ENCODE data around the gene VPS16. TPM values are rescaled to one million over a fixed set of nuclear protein-coding genes. Genes with fewer than 3 reads are reported as not detected.

VPS16 gene
- total RNA-seq (2014; rRNA removed; shearing (Covaris generic)), result 12.3 and 16.3 TPM in 2 replicates

DNA sequence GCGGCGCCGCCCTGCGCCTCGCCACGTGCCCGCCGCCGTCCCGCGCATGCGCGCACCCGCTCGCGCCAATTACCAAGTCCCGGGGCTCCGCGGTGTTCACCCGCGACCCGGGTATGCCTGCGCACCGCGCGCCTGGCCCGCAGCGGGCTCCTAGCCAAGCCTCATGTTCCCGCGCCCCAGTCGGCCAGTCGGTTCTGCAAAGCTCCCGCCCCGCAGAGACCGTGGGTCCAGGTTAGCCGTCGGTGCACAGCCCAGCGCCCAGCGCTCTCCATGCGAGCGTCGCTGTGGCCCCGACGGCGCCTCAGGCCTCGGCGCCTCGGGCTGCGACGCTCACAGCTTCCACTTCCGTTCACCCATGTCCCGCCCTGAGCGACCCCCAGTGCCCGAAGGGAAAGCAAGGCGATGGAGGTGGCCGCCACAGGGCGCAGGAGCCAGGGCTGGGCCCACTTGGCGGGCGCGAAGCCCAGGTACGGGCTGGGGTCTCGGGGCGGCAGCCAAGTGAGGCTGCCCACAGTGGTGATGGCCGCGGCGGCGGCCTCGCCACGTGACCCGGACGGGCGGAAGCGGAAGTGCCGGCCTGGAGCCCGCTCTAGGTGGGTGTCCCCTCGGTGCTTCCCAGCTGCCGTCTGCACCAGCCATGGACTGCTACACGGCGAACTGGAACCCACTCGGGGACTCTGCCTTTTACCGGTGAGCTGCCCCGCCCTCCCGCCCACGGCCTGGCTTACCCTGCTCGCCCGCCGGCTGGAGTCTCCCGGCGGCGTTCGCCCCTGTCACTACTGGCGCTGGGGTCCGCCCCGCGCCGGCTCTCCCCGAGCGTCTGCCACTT, at the start of gene VPS16, which contains the start of gene PCED1A:
Gene VPS16 (plus strand): TSS at position 608 of the 829 bp plus-strand sequence. CDS start 30 bp downstream, at position 638.
Gene PCED1A (minus strand): TSS at position 518 of the 829 bp plus-strand sequence. CDS start 743 bp downstream, outside the sequence.
- no peaks in the 10 kb centered on the region for H3K9me3 ChIP-seq (replicated peaks)
- peak; percentile 90 for DNase-seq
- H3K27ac ChIP-seq, result peak within 1 kb of the TSS; percentile 95
- no peaks in the 10 kb centered on the region for H3K27me3 ChIP-seq
- H3K4me3 ChIP-seq, result peak within 1 kb of the TSS; percentile 100
- no peaks in the 10 kb centered on the region for H3K36me3 ChIP-seq
- no peaks in the 10 kb centered on the region; the same call in 1 of the 2 replicates for H3K4me1 ChIP-seq

DNA sequence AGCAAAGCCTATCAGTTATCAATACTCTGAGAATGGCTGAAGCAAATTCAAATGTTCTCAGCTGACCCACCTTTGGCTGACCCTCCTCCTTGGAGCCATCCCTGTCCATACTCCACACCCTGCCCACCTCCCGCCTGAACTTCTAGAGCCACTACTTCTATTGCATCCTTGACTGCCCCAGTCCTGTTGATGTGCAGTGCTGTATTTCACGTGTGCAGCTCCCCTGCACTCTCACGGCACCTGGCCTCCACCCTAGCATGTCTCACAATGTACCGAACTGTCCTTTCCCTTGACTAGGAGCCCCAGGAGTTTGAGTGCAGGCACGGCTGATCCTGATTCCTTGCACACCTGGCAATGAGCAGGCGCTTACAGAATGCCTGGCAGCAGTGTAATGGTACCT, 47.1 kb upstream of the VPS16 start:
- H3K27ac ChIP-seq, result no peak overlapping the region
- no peak overlapping the region for H3K4me3 ChIP-seq
- no peaks in the 10 kb centered on the region for H3K4me1 ChIP-seq
- no peaks in the 10 kb centered on the region for H3K9me3 ChIP-seq (replicated peaks)
- peaks cover 3% of the 10 kb centered on the region; the same call in 1 of the 2 replicates for H3K27me3 ChIP-seq
- H3K36me3 ChIP-seq, result no peaks in the 10 kb centered on the region
- no peak for DNase-seq

DNA sequence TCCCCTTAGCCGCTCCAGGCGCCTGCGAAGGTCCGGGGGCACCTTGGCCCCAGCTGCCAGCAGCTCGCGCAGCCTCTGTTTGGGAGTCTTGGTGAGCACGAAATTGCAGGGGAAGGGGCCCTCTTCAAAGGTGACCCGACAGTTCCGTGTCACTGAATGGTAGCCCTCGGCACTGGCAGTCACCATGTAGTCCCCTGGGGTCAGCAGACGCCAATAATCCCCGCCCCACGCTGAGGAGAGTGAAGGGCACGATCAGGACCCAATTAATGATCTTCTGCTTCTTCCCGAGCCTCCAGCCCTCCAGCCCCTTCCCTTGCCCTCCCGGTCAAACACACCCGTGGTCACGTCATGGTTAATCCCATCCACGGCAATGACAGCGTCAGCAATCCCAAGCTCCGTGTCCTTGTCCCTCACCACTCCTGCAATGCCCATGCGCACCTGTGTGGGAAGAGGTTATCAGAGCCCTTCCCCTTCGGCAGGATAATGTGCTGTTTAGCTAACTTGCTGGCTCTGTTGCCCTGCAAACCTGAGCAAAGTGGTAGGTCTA, 46.3 kb upstream of the VPS16 start:
- no peak for DNase-seq
- no peak overlapping the region for H3K27ac ChIP-seq
- no peaks in the 10 kb centered on the region for H3K36me3 ChIP-seq
- no peaks in the 10 kb centered on the region for H3K9me3 ChIP-seq (replicated peaks)
- H3K4me1 ChIP-seq, result no peaks in the 10 kb centered on the region
- peaks cover 3% of the 10 kb centered on the region; the same call in 1 of the 2 replicates for H3K27me3 ChIP-seq
- H3K4me3 ChIP-seq, result no peak overlapping the region

GRCh38 chr20:2794866-2795447, 45.6 kb upstream of the VPS16 start:
- Histone ChIP-seq H3K27me3 (peaks cover 3% of the 10 kb centered on the region; the same call in 1 of the 2 replicates), H3K36me3 (no peaks in the 10 kb centered on the region), H3K4me1 (no peaks in the 10 kb centered on the region)

DNA sequence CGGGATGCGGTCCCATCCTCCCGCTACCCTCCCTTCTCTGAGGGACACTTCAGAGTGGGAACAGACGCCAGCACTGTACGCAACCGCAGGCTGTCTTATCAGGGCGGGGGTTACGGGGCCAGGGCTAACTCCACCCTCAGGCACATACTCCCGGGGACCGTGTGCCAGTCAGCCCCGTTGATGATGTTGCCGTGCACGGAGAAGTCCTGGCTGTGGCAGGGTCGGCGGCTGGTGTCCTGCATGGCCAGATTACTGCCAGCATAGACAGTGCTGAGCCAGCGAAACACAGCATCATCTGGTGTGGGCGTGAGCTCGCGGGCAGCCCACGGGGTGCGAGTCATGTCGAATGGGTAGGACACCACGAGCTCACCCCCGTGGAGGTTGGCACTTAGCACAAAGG, 45.1 kb upstream of the VPS16 start:
- H3K27ac ChIP-seq, result no peak overlapping the region
- no peak for DNase-seq
- H3K4me1 ChIP-seq, result no peaks in the 10 kb centered on the region
- no peaks in the 10 kb centered on the region for H3K36me3 ChIP-seq
- no peaks in the 10 kb centered on the region for H3K9me3 ChIP-seq (replicated peaks)
- H3K4me3 ChIP-seq, result no peak overlapping the region
- H3K27me3 ChIP-seq, result peaks cover 3% of the 10 kb centered on the region; the same call in 1 of the 2 replicates

More at GRCh38 chr20:2794866-2795447, 45.6 kb upstream of the VPS16 start:
- DNase-seq, result no peak
- H3K27ac ChIP-seq, result no peak overlapping the region
- H3K4me3 ChIP-seq, result no peak overlapping the region
- no peaks in the 10 kb centered on the region for H3K9me3 ChIP-seq (replicated peaks)

- H3K36me3 ChIP-seq, result no peaks in the 10 kb centered on the region
- H3K9me3 ChIP-seq (replicated peaks), result no peaks in the 10 kb centered on the region
- H3K27me3 ChIP-seq, result peaks cover 3% of the 10 kb centered on the region; the same call in 1 of the 2 replicates
- no peak overlapping the region for H3K27ac ChIP-seq
- H3K4me1 ChIP-seq, result no peaks in the 10 kb centered on the region
- DNase-seq, result no peak
- no peak overlapping the region for H3K4me3 ChIP-seq
These were observed 44.4 kb upstream of the VPS16 start for GRCh38 chr20:2796011-2796660.

DNA sequence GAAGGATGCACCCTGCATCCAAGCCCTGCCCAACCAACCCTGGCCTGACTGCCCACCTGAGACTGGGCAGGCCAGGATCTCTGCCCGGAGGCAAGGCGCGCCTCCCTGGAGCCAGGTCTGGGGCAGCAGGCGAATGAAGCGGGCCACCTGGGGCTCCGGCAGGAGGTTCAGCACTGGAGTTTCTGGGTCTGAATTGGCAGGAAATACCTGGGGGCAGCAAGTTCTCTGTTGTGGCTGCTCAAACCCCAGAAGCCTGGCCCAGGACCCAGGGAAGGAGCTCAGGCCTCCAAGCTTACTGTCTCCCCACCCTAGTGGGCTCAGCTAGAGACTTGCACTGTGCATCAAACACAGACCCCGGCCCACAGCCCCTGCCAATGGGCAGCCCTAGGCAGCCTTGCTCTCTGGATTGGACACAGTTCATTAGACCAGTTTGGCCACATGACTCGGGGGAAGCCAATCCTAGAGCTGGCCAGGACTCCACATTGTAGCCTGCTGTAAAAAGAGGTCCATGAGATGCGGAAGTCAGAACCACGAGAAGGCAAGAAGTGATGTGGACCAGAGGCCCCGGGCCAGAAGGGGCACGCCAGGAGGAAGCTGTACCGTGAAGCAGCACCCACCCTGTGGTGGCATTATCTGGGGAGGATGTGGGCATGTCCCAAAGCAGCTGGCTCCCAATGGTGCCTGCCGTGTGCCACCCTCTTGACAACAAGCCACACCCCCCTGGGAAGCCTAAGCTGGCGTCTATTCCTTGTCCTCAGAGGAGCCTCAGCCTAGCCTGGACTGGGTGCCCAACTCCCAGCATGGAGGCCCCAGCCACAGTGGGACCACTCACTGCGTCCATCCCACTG, 43.2 kb upstream of the VPS16 start:
- Histone ChIP-seq H3K27me3 (peaks cover 3% of the 10 kb centered on the region; the same call in 1 of the 2 replicates), H3K4me3 (no peak overlapping the region), H3K4me1 (no peaks in the 10 kb centered on the region), H3K9me3 (replicated peaks) (no peaks in the 10 kb centered on the region), H3K27ac (no peak overlapping the region), H3K36me3 (no peaks in the 10 kb centered on the region)
- DNase-seq, result no peak

GRCh38 chr20:2798095-2798805, 42.3 kb upstream of the VPS16 start:
- no peaks in the 10 kb centered on the region for H3K36me3 ChIP-seq
- H3K27me3 ChIP-seq, result peaks cover under 1% of the 10 kb centered on the region; the same call in 1 of the 2 replicates
- H3K4me1 ChIP-seq, result no peaks in the 10 kb centered on the region
- H3K27ac ChIP-seq, result no peak overlapping the region
- no peak for DNase-seq
- H3K9me3 ChIP-seq (replicated peaks), result no peaks in the 10 kb centered on the region
- no peak overlapping the region for H3K4me3 ChIP-seq

GRCh38 chr20:2798814-2799213, 41.7 kb upstream of the VPS16 start:
- Histone ChIP-seq H3K4me1 (no peaks in the 10 kb centered on the region), H3K27ac (no peak overlapping the region), H3K27me3 (no peaks in the 10 kb centered on the region; the same call in 1 of the 2 replicates), H3K36me3 (no peaks in the 10 kb centered on the region), H3K4me3 (no peak overlapping the region), H3K9me3 (replicated peaks) (no peaks in the 10 kb centered on the region)
- no peak for DNase-seq

DNA sequence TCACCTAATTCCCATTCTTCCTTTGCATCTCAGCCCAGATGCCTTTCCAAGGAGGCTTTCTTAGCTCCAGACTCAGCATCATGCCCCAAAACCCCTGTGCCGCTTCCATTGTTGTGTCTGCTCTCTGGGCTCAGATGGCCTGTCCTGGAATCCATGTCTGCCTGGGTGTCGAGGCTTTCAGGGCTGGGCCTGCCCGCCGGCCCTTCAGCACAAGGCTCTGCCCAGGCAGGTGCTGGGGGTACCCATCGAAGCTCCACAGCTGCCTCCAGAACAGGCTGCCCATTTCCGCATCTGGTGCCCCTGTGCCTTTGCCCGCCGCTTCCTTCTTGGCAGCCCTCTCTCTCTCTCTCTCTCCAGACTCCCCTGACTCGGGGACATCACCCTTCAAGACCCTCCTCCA, 41.3 kb upstream of the VPS16 start:
- Histone ChIP-seq H3K27me3 (no peaks in the 10 kb centered on the region), H3K36me3 (no peaks in the 10 kb centered on the region)

GRCh38 chr20:2799688-2800520, 40.6 kb upstream of the VPS16 start:
- Histone ChIP-seq H3K4me3 (no peak overlapping the region), H3K9me3 (replicated peaks) (no peaks in the 10 kb centered on the region), H3K27ac (no peak overlapping the region), H3K36me3 (no peaks in the 10 kb centered on the region), H3K4me1 (no peaks in the 10 kb centered on the region), H3K27me3 (no peaks in the 10 kb centered on the region)
- DNase-seq, result no peak

More for the DNA sequence above, 41.3 kb upstream of the VPS16 start:
- Histone ChIP-seq H3K27ac (no peak overlapping the region), H3K4me1 (no peaks in the 10 kb centered on the region), H3K4me3 (no peak overlapping the region), H3K9me3 (replicated peaks) (no peaks in the 10 kb centered on the region)
- no peak for DNase-seq

GRCh38 chr20:2800521-2801285, 39.8 kb upstream of the VPS16 start, which contains the start of gene CPXM1:
TSS of gene CPXM1 (minus strand) at chr20:2800627. CDS start at chr20:2800572, 55 bp downstream.
- Histone ChIP-seq H3K9me3 (replicated peaks) (no peaks in the 10 kb centered on the region), H3K36me3 (no peaks in the 10 kb centered on the region), H3K4me3 (no peak within 1 kb of the TSS), H3K27ac (no peak within 1 kb of the TSS), H3K4me1 (no peaks in the 10 kb centered on the region), H3K27me3 (no peaks in the 10 kb centered on the region)
- no peak for DNase-seq

All from SJCRH30 (cell line).